HL-60 (cell line): Measurements from ENCODE around the gene CYP4F22.
A peak's percentile ranks its signal among the peaks of the same experiment; 100 is the strongest.

ENCODE experiments used
- DNase-seq, 2 experiments: peaks; one replicate each; pipeline ENCODE4 v3.0.0-alpha.2; 2010 to 2020; ENCODE audit warnings: low read depth in 1 of 2, low spot score in 1 of 2
- H3K27ac ChIP-seq: fragments of 250-450 bp; sonication (Bioruptor Pico); replicated peaks from 2 replicates; pipeline ENCODE4 v1.5.1; 2020; ENCODE audit warnings: mild to moderate bottlenecking, moderate library complexity
- H3K27me3 ChIP-seq: fragments of 250-450 bp; sonication (Bioruptor Pico); 2 replicates; pipeline ENCODE4 v1.5.1; 2021; ENCODE audit warnings: mild to moderate bottlenecking, moderate library complexity; ENCODE audit not compliant: insufficient read depth, poor library complexity, severe bottlenecking
- H3K4me3 ChIP-seq: replicated peaks from 2 replicates; pipeline ENCODE4 v1.5.1; 2011; ENCODE audit warnings: mild to moderate bottlenecking, control low read depth, low read length; ENCODE audit not compliant: insufficient read depth
- CTCF ChIP-seq: IDR thresholded peaks from one replicate; pipeline ENCODE4 v1.5.1; 2011; ENCODE audit warnings: low read length, control low read depth, inconsistent platforms; ENCODE audit not compliant: insufficient read depth
- GABPA ChIP-seq: IDR thresholded peaks from 2 replicates; pipeline ENCODE4 v1.6.1; 2012; ENCODE audit warnings: low read depth
- POLR2AphosphoS5 ChIP-seq: IDR thresholded peaks from 2 replicates; pipeline ENCODE4 v1.6.1; 2012; ENCODE audit warnings: low read depth
- REST ChIP-seq: IDR thresholded peaks from 2 replicates; pipeline ENCODE4 v1.6.1; 2012; ENCODE audit warnings: low read depth; ENCODE audit not compliant: insufficient replicate concordance
- SPI1 ChIP-seq: IDR thresholded peaks from 2 replicates; pipeline ENCODE4 v1.6.1; 2012; ENCODE audit warnings: low read depth, mild to moderate bottlenecking, borderline replicate concordance

The CYP4F22 gene

GRCh38 chr19:15563325-15563794 lies 55.0 kb downstream of the CYP4F22 start:
- Histone ChIP-seq H3K4me3 (no peak overlapping the region), H3K27ac (no peak overlapping the region), H3K27me3 (no peaks in the 10 kb centered on the region)
- DNase-seq = peak in 1 of 2 experiments; percentile 40
- TF ChIP-seq POLR2AphosphoS5 = no peak
- TF ChIP-seq CTCF = no peak
- no peak for TF ChIP-seq SPI1
- no peak for TF ChIP-seq GABPA
- TF ChIP-seq REST = no peak

DNA sequence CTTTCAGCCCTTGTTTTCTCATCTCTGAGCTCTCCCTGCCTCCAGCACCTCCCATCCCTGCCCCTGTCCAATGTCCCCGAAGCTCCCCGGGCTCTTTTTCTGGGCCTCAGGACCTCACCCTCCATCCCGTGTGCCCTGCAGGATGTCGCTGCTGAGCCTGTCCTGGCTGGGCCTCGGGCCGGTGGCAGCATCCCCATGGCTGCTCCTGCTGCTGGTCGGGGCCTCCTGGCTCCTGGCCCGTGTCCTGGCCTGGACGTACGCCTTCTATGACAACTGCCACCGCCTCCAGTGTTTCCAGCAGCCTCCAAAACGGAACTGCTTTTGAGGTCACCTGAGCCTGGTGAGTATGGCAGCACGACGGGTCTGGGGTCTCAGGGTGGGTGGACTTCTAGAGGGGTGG lies 55.6 kb downstream of the CYP4F22 start:
- TF ChIP-seq CTCF (no peak), POLR2AphosphoS5 (no peak), SPI1 (no peak), REST (no peak), GABPA (no peak)
- Histone ChIP-seq H3K27me3 (no peaks in the 10 kb centered on the region), H3K4me3 (no peak overlapping the region), H3K27ac (no peak overlapping the region)
- no peak for DNase-seq

GRCh38 chr19:15564534-15565168 lies 56.3 kb downstream of the CYP4F22 start:
- Histone ChIP-seq H3K27me3 (no peaks in the 10 kb centered on the region), H3K4me3 (no peak overlapping the region), H3K27ac (no peak overlapping the region)
- no peak for TF ChIP-seq REST
- TF ChIP-seq POLR2AphosphoS5 = no peak
- no peak for TF ChIP-seq CTCF
- TF ChIP-seq GABPA = no peak
- DNase-seq = no peak
